IMR-90 (cell line): ENCODE data around the gene CDH15. TPM values are rescaled to one million over a fixed set of nuclear protein-coding genes. Genes with fewer than 3 reads are reported as not detected.

Source experiments
- ATAC-seq: fragments of 200-7000 bp; cut with Tn5 transposase; 2 replicates; pipeline ENCODE4 v1.9.1; 2020; ENCODE audit warnings: low read depth, mild to moderate bottlenecking, moderate library complexity
- BruUV-seq: library from RNA; stranded (reverse); fragments of 400-500 nt; replicated peaks from 2 replicates; lab custom pipeline; 2021; lab: Mats Ljungman, UMichigan
- CTCF ChIA-PET: fragments of 300-600 bp; formaldehyde crosslinking; extraction: SDS; loops from one replicate; lab custom pipeline; 2021; ENCODE audit warnings: antibody characterized with exemption; lab: Yijun Ruan, JAX
- POLR2A ChIA-PET: fragments of 300-600 bp; sonication (Branson Sonifier 250); formaldehyde crosslinking; loops from one replicate; lab custom pipeline; 2022; ENCODE audit warnings: antibody characterized with exemption; ENCODE audit not compliant: unreplicated experiment; lab: Charles Lee
- DNase-seq: peaks from one replicate; pipeline ENCODE4 v3.0.0; 2013
- H2AFZ ChIP-seq: replicated peaks from 2 replicates; pipeline ENCODE3; 2013; ENCODE audit warnings: low read length, mild to moderate bottlenecking; ENCODE audit not compliant: poor library complexity
- H2AK5ac ChIP-seq: 2 replicates; pipeline ENCODE4 v1.6.1; 2013; ENCODE audit warnings: low read depth, low read length, inconsistent platforms
- H2AK9ac ChIP-seq: replicated peaks from 2 replicates; pipeline ENCODE3; 2013; ENCODE audit warnings: mild to moderate bottlenecking, low read depth, low read length, moderate library complexity; ENCODE audit not compliant: poor library complexity
- H2BK120ac ChIP-seq: 2 replicates; pipeline ENCODE4 v1.6.1; 2013; ENCODE audit warnings: low read depth, low read length, inconsistent platforms
- H2BK15ac ChIP-seq: 3 replicates; pipeline ENCODE4 v1.6.1; 2013; ENCODE audit warnings: low read depth, low read length, inconsistent platforms
- H2BK20ac ChIP-seq: 2 replicates; pipeline ENCODE4 v1.6.1; 2013; ENCODE audit warnings: low read depth, mild to moderate bottlenecking, inconsistent platforms, low read length, moderate library complexity
- H2BK5ac ChIP-seq: 2 replicates; pipeline ENCODE4 v1.6.1; 2013; ENCODE audit warnings: mild to moderate bottlenecking, low read depth, low read length, inconsistent platforms; ENCODE audit not compliant: poor library complexity, severe bottlenecking
- H3K14ac ChIP-seq: replicated peaks from 2 replicates; pipeline ENCODE4 v1.6.1; 2013; ENCODE audit warnings: low read depth, low read length, inconsistent platforms
- H3K18ac ChIP-seq: 2 replicates; pipeline ENCODE4 v1.6.1; 2013; ENCODE audit warnings: low read depth, low read length, control low read depth
- H3K23ac ChIP-seq: 2 replicates; pipeline ENCODE4 v1.6.1; 2013; ENCODE audit warnings: low read depth, low read length, inconsistent platforms
- H3K27ac ChIP-seq: 2 replicates; pipeline ENCODE4 v1.5.1; 2013; ENCODE audit warnings: mild to moderate bottlenecking, control low read depth, low read length; ENCODE audit not compliant: insufficient read depth
- H3K27me3 ChIP-seq: 2 replicates; pipeline ENCODE4 v1.6.1; 2013; ENCODE audit warnings: low read length; ENCODE audit not compliant: control insufficient read depth, insufficient read depth
- H3K36me3 ChIP-seq: 2 replicates; pipeline ENCODE4 v1.6.1; 2013; ENCODE audit warnings: low read length, mixed read lengths; ENCODE audit not compliant: control insufficient read depth, insufficient read depth
- H3K4ac ChIP-seq: 2 replicates; pipeline ENCODE4 v1.6.1; 2013; ENCODE audit warnings: low read depth, low read length, inconsistent platforms
- H3K4me1 ChIP-seq: 2 replicates; pipeline ENCODE4 v1.6.1; 2013; ENCODE audit warnings: low read length, mixed read lengths; ENCODE audit not compliant: control insufficient read depth, insufficient read depth
- H3K4me2 ChIP-seq: 2 replicates; pipeline ENCODE4 v1.6.1; 2013; ENCODE audit warnings: low read depth, mild to moderate bottlenecking, control low read depth, low read length, moderate library complexity
- H3K4me3 ChIP-seq: 2 replicates; pipeline ENCODE4 v1.5.1; 2013; ENCODE audit warnings: low read depth, mild to moderate bottlenecking, control low read depth, low read length, moderate library complexity; ENCODE audit not compliant: insufficient read depth
- H3K56ac ChIP-seq: 2 replicates; pipeline ENCODE4 v1.6.1; 2013; ENCODE audit warnings: low read length, inconsistent platforms; ENCODE audit not compliant: insufficient read depth; ENCODE audit errors: extremely low read depth
- H3K79me1 ChIP-seq, 2 experiments: 2 replicates each; pipeline ENCODE4 v1.6.1; 2013; ENCODE audit warnings: low read length in 2 of 2, inconsistent platforms in 1 of 2, low read depth in 1 of 2
- H3K9ac ChIP-seq: 2 replicates; pipeline ENCODE4 v1.6.1; 2013; ENCODE audit warnings: low read depth, low read length, control low read depth
- H3K9me1 ChIP-seq: 2 replicates; pipeline ENCODE4 v1.6.1; 2013; ENCODE audit warnings: low read length, inconsistent platforms; ENCODE audit not compliant: insufficient read depth
- H3K9me3 ChIP-seq: 2 replicates; pipeline ENCODE4 v1.6.1; 2013; ENCODE audit warnings: low read length; ENCODE audit not compliant: control insufficient read depth, insufficient read depth
- H4K20me1 ChIP-seq: 2 replicates; pipeline ENCODE4 v1.6.1; 2013; ENCODE audit warnings: low read length, inconsistent platforms; ENCODE audit not compliant: insufficient read depth
- H4K5ac ChIP-seq: 2 replicates; pipeline ENCODE4 v1.6.1; 2013; ENCODE audit warnings: mild to moderate bottlenecking, low read depth, low read length, control low read depth
- H4K8ac ChIP-seq, 2 experiments: 2 replicates each; pipeline ENCODE4 v1.6.1; 2013; ENCODE audit warnings: low read depth in 2 of 2, low read length in 2 of 2, control low read depth in 1 of 2, inconsistent platforms in 1 of 2
- H4K91ac ChIP-seq: 2 replicates; pipeline ENCODE4 v1.6.1; 2013; ENCODE audit warnings: low read depth, low read length, inconsistent platforms; ENCODE audit not compliant: insufficient read depth
- MAFK ChIP-seq: IDR thresholded peaks from 2 replicates; pipeline ENCODE4 v1.6.1; 2012; ENCODE audit warnings: low read depth, low read length, improper control_type of control experiment
- MAZ ChIP-seq: IDR thresholded peaks from 2 replicates; pipeline ENCODE4 v1.6.1; 2012; ENCODE audit warnings: low read depth, mild to moderate bottlenecking, low read length, improper control_type of control experiment, moderate library complexity, borderline replicate concordance
- MXI1 ChIP-seq: IDR thresholded peaks from 2 replicates; pipeline ENCODE4 v1.6.1; 2012; ENCODE audit warnings: low read depth, mild to moderate bottlenecking, low read length, moderate library complexity, borderline replicate concordance
- NFE2L2 ChIP-seq: fragments of 150-350 bp; IDR thresholded peaks from 2 replicates; pipeline ENCODE4 v1.6.1; 2016; ENCODE audit warnings: low read depth, mild to moderate bottlenecking, low read length
- POLR2A ChIP-seq: IDR thresholded peaks from 2 replicates; pipeline ENCODE4 v1.6.1; 2012; ENCODE audit warnings: mild to moderate bottlenecking, low read depth, low read length
- RAD21 ChIP-seq: IDR thresholded peaks from 2 replicates; pipeline ENCODE4 v1.6.1; 2012; ENCODE audit warnings: low read length, improper control_type of control experiment
- SMC3 ChIP-seq: fragments of 150-350 bp; IDR thresholded peaks from 2 replicates; pipeline ENCODE4 v1.6.1; 2016; ENCODE audit warnings: low read depth, mild to moderate bottlenecking, antibody characterized with exemption, low read length, moderate library complexity
- WGBS, 2 experiments: methylation state at CpG; one replicate each; pipeline versions ENCODE4 v1.1.5 to v1.1.7; 2013; ENCODE audit warnings: missing lambda C conversion rate in 2 of 2; ENCODE audit not compliant: insufficient read length in 1 of 2; ENCODE audit errors: extremely low coverage in 2 of 2; 5-methylcytosine and 5-hydroxymethylcytosine counted together
- dilution Hi-C: fragments of 300-500 bp; cut with HindIII; formaldehyde crosslinking; loops from one replicate; pipeline ENCODE4 v1.14.3; 2018; ENCODE audit warnings: low sequenced_read_pairs; ENCODE audit not compliant: unreplicated experiment
- in situ Hi-C: fragments of 300-500 bp; cut with MboI; formaldehyde crosslinking; loops from 3 replicates; pipeline ENCODE4 v1.14.3; 2019; ENCODE audit warnings: low sequenced_read_pairs, inconsistent platforms, mixed read lengths
- intact Hi-C: fragments of 100-400 bp; cut with micrococcal nuclease; formaldehyde crosslinking; loops from 2 replicates; pipeline ENCODE4 v1.10.0; 2022
- polyA plus RNA-seq, 3 experiments: library from polyadenylated mRNA; depleted of rRNA; stranded (reverse); fragments of >200 nt; gene quantifications; 2 replicates each; pipeline ENCODE4 v1.2.3, GENCODE V29; 2012; ENCODE audit warnings: low replicate concordance in 1 of 3
- total RNA-seq: library from RNA; depleted of rRNA; stranded (reverse); fragments of >200 nt; gene quantifications from 2 replicates; pipeline ENCODE4 v1.2.3, GENCODE V29; 2012
- TF ChIP-seq, protein P1 (sequence below): fragments of 150-350 bp; IDR thresholded peaks from 2 replicates; pipeline ENCODE4 v1.6.1; 2017; ENCODE audit warnings: mild to moderate bottlenecking, antibody characterized with exemption, low read length, low read depth
- TF ChIP-seq, protein P2 (sequence below): fragments of 150-350 bp; IDR thresholded peaks from 2 replicates; pipeline ENCODE4 v1.6.1; 2016; ENCODE audit warnings: low read depth, mild to moderate bottlenecking, low read length, moderate library complexity, borderline replicate concordance

Gene CDH15
- total and polyA plus RNA-seq, 2 of the 4 experiments (the other 2 are of a cell fraction): 0.18 to 0.62 TPM

DNA sequence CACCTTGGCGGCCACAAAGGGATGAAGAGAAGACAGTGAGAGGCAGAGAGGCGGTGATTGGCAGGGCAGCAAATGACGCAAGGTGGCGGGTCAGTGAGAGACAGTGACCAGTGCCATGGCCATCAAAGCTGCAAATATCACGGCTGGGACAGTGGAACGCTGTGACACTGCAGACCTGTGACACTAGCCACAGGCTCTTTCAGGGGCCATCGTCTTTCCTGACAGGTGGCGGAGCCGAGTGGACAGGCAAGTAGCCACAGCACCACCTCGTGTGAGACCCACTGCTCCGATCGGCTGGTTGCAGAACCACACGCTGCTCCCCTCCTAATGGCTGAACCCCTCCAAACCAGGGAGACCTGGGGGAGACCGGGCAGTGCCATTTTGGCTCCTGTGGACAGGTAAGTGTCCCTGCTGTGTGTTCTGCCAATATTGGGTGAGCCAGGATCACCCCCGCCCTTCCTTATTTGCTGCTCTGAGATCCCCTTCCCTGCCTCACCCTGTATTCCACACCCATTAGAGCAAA is 38.0 kb downstream of the CDH15 start:
- no peaks in the 10 kb centered on the region for H3K36me3 ChIP-seq
- H3K79me1 ChIP-seq: no peaks in the 10 kb centered on the region
- ATAC-seq (no peak), DNase-seq (no peak)
- H3K9me3 ChIP-seq: no peaks in the 10 kb centered on the region
- in situ Hi-C loops: loop anchor here (10.0 kb wide), 1 partner anchor 275 kb away; no protein-coding TSS in a partner anchor
- POLR2A ChIA-PET: no interaction called here
- no peak overlapping the region for H3K56ac ChIP-seq
- H2BK20ac ChIP-seq: no peak overlapping the region
- no peak for TF ChIP-seq MAFK
- no peak for TF ChIP-seq SMC3
- TF ChIP-seq RAD21: no peak
- TF ChIP-seq MXI1: no peak
- no peak for TF ChIP-seq POLR2A
- no peak for TF ChIP-seq MAZ
- no peak for TF ChIP-seq NFE2L2
- TF ChIP-seq, protein P1, sequence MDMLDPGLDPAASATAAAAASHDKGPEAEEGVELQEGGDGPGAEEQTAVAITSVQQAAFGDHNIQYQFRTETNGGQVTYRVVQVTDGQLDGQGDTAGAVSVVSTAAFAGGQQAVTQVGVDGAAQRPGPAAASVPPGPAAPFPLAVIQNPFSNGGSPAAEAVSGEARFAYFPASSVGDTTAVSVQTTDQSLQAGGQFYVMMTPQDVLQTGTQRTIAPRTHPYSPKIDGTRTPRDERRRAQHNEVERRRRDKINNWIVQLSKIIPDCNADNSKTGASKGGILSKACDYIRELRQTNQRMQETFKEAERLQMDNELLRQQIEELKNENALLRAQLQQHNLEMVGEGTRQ: no peak
- TF ChIP-seq, protein P2, sequence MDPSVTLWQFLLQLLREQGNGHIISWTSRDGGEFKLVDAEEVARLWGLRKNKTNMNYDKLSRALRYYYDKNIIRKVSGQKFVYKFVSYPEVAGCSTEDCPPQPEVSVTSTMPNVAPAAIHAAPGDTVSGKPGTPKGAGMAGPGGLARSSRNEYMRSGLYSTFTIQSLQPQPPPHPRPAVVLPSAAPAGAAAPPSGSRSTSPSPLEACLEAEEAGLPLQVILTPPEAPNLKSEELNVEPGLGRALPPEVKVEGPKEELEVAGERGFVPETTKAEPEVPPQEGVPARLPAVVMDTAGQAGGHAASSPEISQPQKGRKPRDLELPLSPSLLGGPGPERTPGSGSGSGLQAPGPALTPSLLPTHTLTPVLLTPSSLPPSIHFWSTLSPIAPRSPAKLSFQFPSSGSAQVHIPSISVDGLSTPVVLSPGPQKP: no peak
- no peaks in the 10 kb centered on the region; the same call in 1 of the 2 replicates for H4K20me1 ChIP-seq
- BruUV-seq: no TSS peak
- no peak overlapping the region for H3K27ac ChIP-seq
- no peak overlapping the region for H3K4ac ChIP-seq
- no peak overlapping the region for H2BK5ac ChIP-seq
- 76% methylated on average over 9 of the region's 15 CpGs; no CpG with 5 or more reads in 1 of the 2 experiments for WGBS, 2 experiments
- no peak overlapping the region for H4K8ac ChIP-seq
- H3K27me3 ChIP-seq: peaks cover 2% of the 10 kb centered on the region
- no peak overlapping the region for H2BK120ac ChIP-seq
- H3K4me2 ChIP-seq: no peak overlapping the region
- no peak overlapping the region for H3K18ac ChIP-seq
- H2AK5ac ChIP-seq: no peak overlapping the region
- no peak overlapping the region for H2AK9ac ChIP-seq
- no peaks in the 10 kb centered on the region for H3K9me1 ChIP-seq
- dilution Hi-C loops: no loop called here
- H3K14ac ChIP-seq: no peak overlapping the region
- H3K4me1 ChIP-seq: no peaks in the 10 kb centered on the region
- CTCF ChIA-PET: no interaction called here
- intact Hi-C loops: no loop called here
- no peak overlapping the region for H2AFZ ChIP-seq
- no peak overlapping the region for H3K4me3 ChIP-seq
- H3K23ac ChIP-seq: no peak overlapping the region
- H4K91ac ChIP-seq: no peak overlapping the region
- H4K5ac ChIP-seq: no peak overlapping the region
- no peak overlapping the region for H3K9ac ChIP-seq
- no peak overlapping the region for H2BK15ac ChIP-seq
